Measurements from ENCODE around the gene DUSP22. TPM values are rescaled to one million over a fixed set of nuclear protein-coding genes. Genes with fewer than 3 reads are reported as not detected.

The DUSP22 gene
- total RNA-seq, 1 experiment from 2014 or later = 25.0 TPM

DNA sequence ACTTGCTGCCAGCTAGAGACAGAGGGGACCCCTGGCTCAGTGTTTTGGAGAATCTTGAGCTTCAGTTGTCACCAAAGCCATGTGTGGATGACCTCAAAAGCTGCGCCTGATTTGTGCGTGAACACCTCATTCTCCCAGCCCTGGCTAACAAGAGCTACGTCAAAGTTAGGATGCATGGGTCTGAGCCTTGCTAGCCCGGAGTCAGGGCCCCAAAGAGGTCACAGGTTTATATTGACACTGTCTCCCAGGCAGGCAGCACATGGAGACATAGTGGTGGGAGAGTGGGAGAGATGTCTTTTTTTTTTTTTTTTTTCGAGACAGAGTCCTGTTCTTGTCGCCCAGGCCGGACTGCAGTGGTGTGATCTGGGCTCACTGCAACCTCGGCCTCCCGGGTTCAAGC, 36.1 kb upstream of the DUSP22 start:
- H2BK5ac ChIP-seq (ENCODE audit: insufficient read length, low read length) = no peak overlapping the region
- no peak overlapping the region for H3K4me2 ChIP-seq (ENCODE audit: insufficient read depth, insufficient read length, low read length)
- H4K5ac ChIP-seq (ENCODE audit: insufficient read length, low read depth, low read length) = no peak overlapping the region
- H3K9ac ChIP-seq (ENCODE audit: extremely low read depth, insufficient read length, low read length) = no peak overlapping the region
- no peak overlapping the region for H4K8ac ChIP-seq (replicated peaks; ENCODE audit: insufficient read length, low read depth, low read length)
- no peak overlapping the region for H3T11ph ChIP-seq (ENCODE audit: low read length)
- no peaks in the 10 kb centered on the region for H3K79me1 ChIP-seq (ENCODE audit: insufficient read depth, low read depth, low read length, poor library complexity, severe bottlenecking)
- no peak overlapping the region for H3K23ac ChIP-seq (ENCODE audit: insufficient read length, low read depth, low read length)
- no peak overlapping the region for H2BK12ac ChIP-seq (ENCODE audit: insufficient read length, low read depth, low read length)
- H3K56ac ChIP-seq (ENCODE audit: insufficient read length, low read depth, low read length) = no peak overlapping the region
- Mint-ChIP-seq H3K27ac (no peak overlapping the region), H3K27me3 (ENCODE audit: low read depth) (no peaks in the 10 kb centered on the region), H3K9me3 (peaks cover 15 to 32% of the 10 kb centered on the region in 2 experiments; a peak in 4 of 5 replicates), H3K36me3 (ENCODE audit: insufficient read depth in 1 of 3, low read depth in 3 of 3) (no peaks in the 10 kb centered on the region), H3K4me1 (no peaks in the 10 kb centered on the region), H3K4me3 (no peak overlapping the region)
- no peak overlapping the region for H3K27ac ChIP-seq (ENCODE audit: insufficient read length, low read depth, low read length)
- no peak overlapping the region for H2BK120ac ChIP-seq (ENCODE audit: low read depth, low read length, poor library complexity, severe bottlenecking)
- no peaks in the 10 kb centered on the region for H3K23me2 ChIP-seq (ENCODE audit: insufficient read length, low read depth, low read length, poor library complexity, severe bottlenecking)
- DNase-seq = no peak
- no CpG with 5 or more reads among the region's 9 CpGs for WGBS (ENCODE audit: extremely low coverage, insufficient read length, low lambda C conversion rate)
- peaks cover 14% of the 10 kb centered on the region for H3K9me3 ChIP-seq (ENCODE audit: control insufficient read depth, low read depth, low read length)
- H2AFZ ChIP-seq (ENCODE audit: low read length) = no peak overlapping the region
- H3K14ac ChIP-seq (ENCODE audit: insufficient read depth, low read length) = no peak overlapping the region
- TF ChIP-seq, protein P1, sequence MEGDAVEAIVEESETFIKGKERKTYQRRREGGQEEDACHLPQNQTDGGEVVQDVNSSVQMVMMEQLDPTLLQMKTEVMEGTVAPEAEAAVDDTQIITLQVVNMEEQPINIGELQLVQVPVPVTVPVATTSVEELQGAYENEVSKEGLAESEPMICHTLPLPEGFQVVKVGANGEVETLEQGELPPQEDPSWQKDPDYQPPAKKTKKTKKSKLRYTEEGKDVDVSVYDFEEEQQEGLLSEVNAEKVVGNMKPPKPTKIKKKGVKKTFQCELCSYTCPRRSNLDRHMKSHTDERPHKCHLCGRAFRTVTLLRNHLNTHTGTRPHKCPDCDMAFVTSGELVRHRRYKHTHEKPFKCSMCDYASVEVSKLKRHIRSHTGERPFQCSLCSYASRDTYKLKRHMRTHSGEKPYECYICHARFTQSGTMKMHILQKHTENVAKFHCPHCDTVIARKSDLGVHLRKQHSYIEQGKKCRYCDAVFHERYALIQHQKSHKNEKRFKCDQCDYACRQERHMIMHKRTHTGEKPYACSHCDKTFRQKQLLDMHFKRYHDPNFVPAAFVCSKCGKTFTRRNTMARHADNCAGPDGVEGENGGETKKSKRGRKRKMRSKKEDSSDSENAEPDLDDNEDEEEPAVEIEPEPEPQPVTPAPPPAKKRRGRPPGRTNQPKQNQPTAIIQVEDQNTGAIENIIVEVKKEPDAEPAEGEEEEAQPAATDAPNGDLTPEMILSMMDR (conservative IDR thresholded peaks at IDR 0.05) = no peak
- H3K27me3 ChIP-seq (ENCODE audit: insufficient read depth, low read length) = no peaks in the 10 kb centered on the region
- H3K79me2 ChIP-seq (ENCODE audit: insufficient read depth, low read length) = no peaks in the 10 kb centered on the region
- H2AK5ac ChIP-seq (ENCODE audit: insufficient read length, low read length) = no peak overlapping the region
- H4K20me1 ChIP-seq (ENCODE audit: control insufficient read depth, insufficient read depth, insufficient read length) = no peaks in the 10 kb centered on the region
- no peak overlapping the region for H2BK15ac ChIP-seq (ENCODE audit: low read depth, low read length)
- H3K18ac ChIP-seq (ENCODE audit: insufficient read length, low read depth, low read length) = no peak overlapping the region
- H2BK20ac ChIP-seq (ENCODE audit: low read depth, low read length, poor library complexity, severe bottlenecking) = no peak overlapping the region
- H4K91ac ChIP-seq (ENCODE audit: insufficient read length, low read depth, low read length) = no peak overlapping the region
- H3K4me1 ChIP-seq (ENCODE audit: insufficient read depth, low read length) = no peaks in the 10 kb centered on the region
- no peak overlapping the region for H3K4ac ChIP-seq (ENCODE audit: low read depth, low read length)

Data from H9 (cell line).